ENCODE data around the gene UBE2K.
"Not testable (repeated sequence)": the region's sequence is repeated elsewhere in the genome, so short reads cannot be mapped to it uniquely, and the experiment has no call there.

- TF ChIP-seq CTCF (IDR thresholded peaks at IDR 0.05 in 2 of 3, conservative IDR thresholded peaks at IDR 0.05 in 1 of 3; ENCODE audit: control insufficient read depth in 2 of 3, extremely low read depth in 1 of 3, insufficient read depth in 1 of 3, low read depth in 3 of 3, low read length in 3 of 3); ATF2 (IDR thresholded peaks at IDR 0.05; ENCODE audit: low read length); USF2 (IDR thresholded peaks at IDR 0.05; ENCODE audit: borderline replicate concordance, low read depth, low read length); RAD21 (IDR thresholded peaks at IDR 0.05; ENCODE audit: insufficient read depth, low read depth, low read length); ZNF274 (IDR thresholded peaks at IDR 0.05; ENCODE audit: insufficient read depth, insufficient read length); KAT2A (conservative IDR thresholded peaks at IDR 0.05; ENCODE audit: control insufficient read depth, low read depth, low read length): not testable (repeated sequence)
Measured at GRCh38 chr4:39813761-39814160, 115.8 kb downstream of the UBE2K start.
